Breast epithelium (tissue), 4 donors: ENCODE results near the gene HMCN2. TPM values are rescaled to one million over a fixed set of nuclear protein-coding genes. Genes with fewer than 3 reads are reported as not detected.

Source experiments
- DNase-seq, 2 donors: peaks; one replicate each; pipeline ENCODE4 v3.0.0-alpha.2; 2019; ENCODE audit warnings: low spot score in 2 of 2
- H3K27ac ChIP-seq, 2 donors: fragments of 200-600 bp; sonication (generic) in 1 of 2; one replicate each; pipeline ENCODE4 v1.5.1; 2016 to 2019; ENCODE audit warnings: mild to moderate bottlenecking in 1 of 2
- H3K27me3 ChIP-seq, 2 donors: fragments of 200-600 bp; sonication (generic) in 1 of 2; one replicate each; pipeline versions ENCODE4 v1.5.1 to v1.6.0; 2017 to 2019; ENCODE audit warnings: control low read depth in 1 of 2, mild to moderate bottlenecking in 1 of 2
- H3K36me3 ChIP-seq: fragments of 200-600 bp; one replicate; pipeline ENCODE4 v1.5.1; 2019
- H3K4me1 ChIP-seq, 2 donors: fragments of 200-600 bp; sonication (generic); one replicate each; pipeline ENCODE4 v1.5.1; 2016 to 2019; ENCODE audit warnings: control low read depth in 1 of 2
- H3K4me3 ChIP-seq, 3 donors: fragments of 200-600 bp; sonication (generic); 1 replicate in 2 of 3; 2 replicates in 1 of 3; pipeline ENCODE4 v1.5.1; 2016 to 2019; ENCODE audit warnings: mild to moderate bottlenecking in 3 of 3, moderate library complexity in 2 of 3
- H3K9me3 ChIP-seq, 2 donors: fragments of 200-600 bp; sonication (generic) in 1 of 2; one replicate each; pipeline ENCODE4 v1.5.1; 2016 to 2019; ENCODE audit warnings: control low read depth in 1 of 2
- CTCF ChIP-seq, 3 donors: fragments of 450-650 bp; IDR thresholded peaks; one replicate each; pipeline ENCODE4 v1.5.1; 2016 to 2017; ENCODE audit warnings: antibody characterized with exemption in 3 of 3, mild to moderate bottlenecking in 3 of 3, moderate library complexity in 3 of 3
- POLR2A ChIP-seq: fragments of 450-650 bp; IDR thresholded peaks from one replicate; pipeline ENCODE4 v1.6.1; 2016; ENCODE audit warnings: antibody characterized with exemption, mild to moderate bottlenecking, moderate library complexity
- POLR2AphosphoS5 ChIP-seq, 3 donors: sonication (generic); formaldehyde crosslinking; IDR thresholded peaks; one replicate each; pipeline ENCODE4 v1.6.1; 2017; ENCODE audit warnings: antibody characterized with exemption in 3 of 3
- intact Hi-C: fragments of 100-400 bp; cut with DNase I; formaldehyde crosslinking; loops from one replicate; pipeline ENCODE4 v1.15.1; 2023; ENCODE audit warnings: low total_unique reads
- total RNA-seq, 3 donors: library from RNA; depleted of rRNA; stranded (reverse); fragments of >200 nt; gene quantifications; one replicate each; pipeline ENCODE4 v1.1.0, GENCODE V29; 2016

HMCN2 gene
- total RNA-seq, 3 donors from 2014 or later: 0.29 to 3.8 (median 0.98) TPM

GRCh38 chr9:130327070-130327780, 61.7 kb downstream of the HMCN2 start:
- no peak overlapping the region for H3K4me3 ChIP-seq
- peak overlapping the region in 1 of 2 donors; percentile 86 for H3K27ac ChIP-seq
- DNase-seq: no peak
- intact Hi-C loops: no loop called here
- no peaks in the 10 kb centered on the region for H3K36me3 ChIP-seq
- no peaks in the 10 kb centered on the region for H3K4me1 ChIP-seq
- no peaks in the 10 kb centered on the region for H3K9me3 ChIP-seq
- TF ChIP-seq POLR2A (no peak), POLR2AphosphoS5 (IDR thresholded peaks at IDR 0.05) (no peak), CTCF (IDR thresholded peaks at IDR 0.05) (no peak)
- H3K27me3 ChIP-seq: peaks cover 0 to 37% of the 10 kb centered on the region in 2 donors

- no peaks in the 10 kb centered on the region for H3K36me3 ChIP-seq
- TF ChIP-seq CTCF (IDR thresholded peaks at IDR 0.05) (no peak), POLR2A (no peak), POLR2AphosphoS5 (IDR thresholded peaks at IDR 0.05) (no peak)
- H3K4me1 ChIP-seq: no peaks in the 10 kb centered on the region
- intact Hi-C loops: no loop called here
- H3K4me3 ChIP-seq: peak overlapping the region in 1 of 3 donors; percentile 46
- no peaks in the 10 kb centered on the region for H3K9me3 ChIP-seq
- peaks cover 0 to 34% of the 10 kb centered on the region in 2 donors for H3K27me3 ChIP-seq
- peak in 1 of 2 donors; percentile 18 for DNase-seq
- peak overlapping the region; percentile 51 to 86 for H3K27ac ChIP-seq
Measured at GRCh38 chr9:130327781-130328348, 62.3 kb downstream of the HMCN2 start.

DNA sequence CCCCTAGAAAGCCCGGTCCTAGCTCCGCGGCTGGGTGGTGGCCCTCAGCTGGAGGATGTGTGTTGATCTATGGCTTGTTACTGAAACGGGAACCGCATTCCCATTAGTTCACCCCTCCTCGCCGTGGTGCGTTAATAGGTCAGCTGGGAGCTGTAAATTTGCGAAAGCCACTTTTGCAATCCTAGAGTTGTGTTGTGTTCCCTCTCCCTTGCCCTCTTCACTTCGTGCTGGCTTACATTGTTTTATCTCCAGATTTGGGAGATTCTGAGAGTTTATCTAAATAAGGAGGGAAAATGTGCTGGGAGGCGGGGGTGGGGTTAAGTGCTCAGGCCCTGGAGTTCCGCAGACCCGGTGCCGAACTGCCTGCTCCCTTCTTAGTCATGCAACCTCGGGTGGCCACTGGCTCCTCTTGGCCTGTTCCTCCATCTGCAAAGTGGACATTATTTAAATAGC, 62.8 kb downstream of the HMCN2 start:
- Histone ChIP-seq H3K9me3 (no peaks in the 10 kb centered on the region), H3K27me3 (peaks cover 0 to 31% of the 10 kb centered on the region in 2 donors), H3K4me3 (peak overlapping the region in 1 of 3 donors; percentile 46), H3K36me3 (no peaks in the 10 kb centered on the region), H3K27ac (peak overlapping the region; percentile 51 to 86), H3K4me1 (no peaks in the 10 kb centered on the region)
- TF ChIP-seq POLR2AphosphoS5 (IDR thresholded peaks at IDR 0.05) (peak; percentile 43 to 65 (median 52)), CTCF (IDR thresholded peaks at IDR 0.05) (no peak)
- DNase-seq: peak in 1 of 2 donors; percentile 33
- intact Hi-C loops: no loop called here

DNA sequence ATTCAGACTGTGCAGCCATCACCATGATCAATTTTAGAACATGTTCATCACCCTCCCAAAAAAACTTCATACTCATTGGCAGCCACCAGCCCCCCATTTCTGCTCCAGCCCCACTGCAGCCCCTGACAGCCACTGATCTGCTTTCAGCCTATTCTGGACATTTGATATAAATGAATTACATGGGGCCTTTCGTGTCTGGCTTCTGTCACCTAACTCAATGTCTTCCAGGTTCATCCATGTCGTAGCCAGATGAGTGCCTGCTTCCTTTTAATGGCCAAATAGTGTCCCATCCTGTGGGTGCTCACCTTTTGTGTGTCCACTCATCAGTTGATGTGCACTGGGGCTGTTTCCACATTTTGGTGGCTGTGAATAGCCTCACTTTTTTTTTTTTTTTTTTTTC, 63.5 kb downstream of the HMCN2 start:
- Histone ChIP-seq H3K9me3 (no peaks in the 10 kb centered on the region), H3K27ac (peak overlapping the region in 1 of 2 donors; percentile 86), H3K27me3 (peaks cover 0 to 34% of the 10 kb centered on the region in 2 donors), H3K36me3 (no peaks in the 10 kb centered on the region), H3K4me1 (no peaks in the 10 kb centered on the region), H3K4me3 (no peak overlapping the region)
- intact Hi-C loops: no loop called here
- DNase-seq: no peak
- TF ChIP-seq CTCF (IDR thresholded peaks at IDR 0.05) (no peak), POLR2AphosphoS5 (IDR thresholded peaks at IDR 0.05) (no peak), POLR2A (no peak)

DNA sequence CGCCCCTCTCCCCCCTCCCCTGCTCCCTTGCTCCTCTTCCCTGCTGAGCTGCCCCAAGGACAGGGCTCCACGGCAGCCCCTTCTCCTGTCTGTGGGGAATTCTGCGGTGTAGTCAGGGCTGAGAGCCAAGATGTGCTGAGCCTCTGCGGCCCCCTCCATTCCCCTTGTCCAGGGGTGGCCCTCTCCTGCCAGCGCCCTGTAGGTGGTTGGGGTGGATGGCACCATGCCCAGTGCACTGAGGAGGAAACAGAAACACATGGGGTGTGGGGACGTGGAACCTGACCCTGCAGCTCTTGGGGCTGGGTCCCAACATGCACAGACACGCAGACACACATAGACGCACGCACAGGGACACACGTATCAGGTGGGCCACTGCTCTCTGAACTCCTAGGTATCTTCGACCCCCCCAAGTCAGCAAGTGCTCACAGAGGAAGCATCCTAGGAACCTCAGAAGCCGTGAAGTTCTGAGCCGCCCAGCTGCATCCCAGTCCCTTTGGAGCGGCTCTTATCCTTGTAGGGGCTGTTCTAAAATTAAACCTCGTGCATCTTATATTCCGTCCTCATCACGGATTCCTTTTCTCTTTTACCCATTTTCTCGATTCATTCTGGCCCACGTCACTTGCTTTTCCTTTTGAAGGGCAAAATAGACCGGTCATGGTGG, 64.8 kb downstream of the HMCN2 start:
- no peak for TF ChIP-seq POLR2AphosphoS5 (IDR thresholded peaks at IDR 0.05)
- no peak for TF ChIP-seq CTCF (IDR thresholded peaks at IDR 0.05)
- no peak for TF ChIP-seq POLR2A
- H3K27me3 ChIP-seq: peaks cover 0 to 36% of the 10 kb centered on the region in 2 donors
- H3K27ac ChIP-seq: no peak overlapping the region
- H3K4me1 ChIP-seq: no peaks in the 10 kb centered on the region
- no peak overlapping the region for H3K4me3 ChIP-seq
- H3K9me3 ChIP-seq: no peaks in the 10 kb centered on the region
- no peaks in the 10 kb centered on the region for H3K36me3 ChIP-seq
- DNase-seq: no peak
- intact Hi-C loops: no loop called here
